Choroid plexus epithelial cell (primary cell): Measurements from ENCODE around the gene DOCK8.
A peak's percentile ranks its signal among the peaks of the same experiment; 100 is the strongest.

Experiments used
- DNase-seq: peaks from one replicate; pipeline ENCODE4 v3.0.0-alpha.2; 2010; ENCODE audit warnings: low read depth
- H3K4me3 ChIP-seq: 2 replicates; pipeline ENCODE4 v1.5.1; 2011; ENCODE audit warnings: low read depth, mild to moderate bottlenecking, control low read depth, low read length, moderate library complexity
- CTCF ChIP-seq: conservative IDR thresholded peaks from 2 replicates; pipeline ENCODE4 v1.5.1; 2011; ENCODE audit warnings: low read depth, mild to moderate bottlenecking, control low read depth, inconsistent platforms, low read length, moderate library complexity

DOCK8 gene

DNA sequence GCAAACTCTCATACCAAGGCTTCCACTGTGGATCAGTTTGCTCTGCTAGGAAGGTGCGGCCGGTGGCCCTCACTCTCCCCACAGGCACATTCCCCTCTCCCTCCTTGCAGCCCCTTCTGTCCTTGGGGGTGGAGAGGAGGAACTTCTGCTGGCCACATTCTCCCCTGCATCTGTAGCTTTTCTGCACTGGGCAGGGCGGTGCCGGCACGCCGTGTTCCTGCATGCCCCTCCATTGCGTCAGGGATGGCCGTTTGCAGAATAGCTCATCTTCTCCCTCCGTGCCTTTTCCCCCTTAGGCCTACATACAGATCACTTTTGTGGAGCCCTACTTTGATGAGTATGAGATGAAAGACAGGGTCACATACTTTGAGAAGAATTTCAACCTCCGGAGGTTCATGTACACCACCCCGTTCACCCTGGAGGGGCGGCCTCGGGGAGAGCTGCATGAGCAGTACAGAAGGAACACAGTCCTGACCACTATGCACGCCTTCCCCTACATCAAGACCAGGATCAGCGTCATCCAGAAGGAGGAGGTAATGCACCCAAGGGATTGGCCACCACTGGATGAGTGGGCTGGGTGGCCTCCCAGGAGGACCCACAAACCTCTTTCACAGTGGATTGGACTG, 231.5 kb downstream of the DOCK8 start:
- H3K4me3 ChIP-seq: no peak overlapping the region
- no peak for DNase-seq
- TF ChIP-seq CTCF: no peak

DNA sequence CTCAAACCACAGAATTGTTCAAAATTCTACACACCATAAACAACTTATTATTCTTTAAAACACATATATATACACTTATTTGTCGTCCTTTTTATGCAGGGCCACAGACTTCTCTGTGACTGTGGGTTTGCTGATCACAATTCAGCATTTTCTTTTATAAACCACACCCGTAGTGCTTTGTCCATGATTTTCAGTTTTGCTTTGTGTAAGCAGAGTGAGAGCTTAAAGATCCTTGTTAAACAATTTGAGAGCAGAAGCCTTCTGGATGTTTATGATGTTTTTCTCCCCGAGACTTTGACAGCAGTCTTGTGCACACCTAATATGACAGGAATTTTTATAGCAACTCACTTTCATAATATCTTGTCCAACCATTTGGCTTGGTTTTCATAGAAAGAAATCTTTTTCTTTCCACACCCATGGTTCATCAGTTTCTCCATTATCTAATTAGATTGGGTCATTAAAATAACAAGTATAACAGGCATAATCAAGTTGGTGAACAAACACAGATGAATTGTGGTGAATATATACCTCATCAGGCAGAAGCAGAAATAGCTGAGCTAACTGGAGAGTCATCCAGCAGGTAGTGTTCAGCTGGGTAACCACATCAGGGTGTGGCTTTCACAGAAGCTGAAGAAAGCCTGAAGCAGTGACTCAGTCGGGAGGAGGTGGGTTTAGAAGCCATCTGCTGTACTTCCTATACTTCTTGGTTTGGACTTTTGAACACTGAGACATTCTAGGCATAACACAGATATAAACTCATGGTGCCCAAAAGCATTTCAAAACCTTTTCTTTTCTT, 232.8 kb downstream of the DOCK8 start:
- no peak for TF ChIP-seq CTCF
- DNase-seq: peak; percentile 34
- no peak overlapping the region for H3K4me3 ChIP-seq

- no peak overlapping the region for H3K4me3 ChIP-seq
- no peak for DNase-seq
- no peak for TF ChIP-seq CTCF
Measured at GRCh38 chr9:450057-450456, 235.4 kb downstream of the DOCK8 start.

GRCh38 chr9:450561-450960, 235.9 kb downstream of the DOCK8 start:
- no peak for DNase-seq
- TF ChIP-seq CTCF: no peak
- H3K4me3 ChIP-seq: no peak overlapping the region

- no peak for TF ChIP-seq CTCF
- DNase-seq: no peak
- H3K4me3 ChIP-seq: no peak overlapping the region
Measured at GRCh38 chr9:453832-454231, 239.2 kb downstream of the DOCK8 start.

DNA sequence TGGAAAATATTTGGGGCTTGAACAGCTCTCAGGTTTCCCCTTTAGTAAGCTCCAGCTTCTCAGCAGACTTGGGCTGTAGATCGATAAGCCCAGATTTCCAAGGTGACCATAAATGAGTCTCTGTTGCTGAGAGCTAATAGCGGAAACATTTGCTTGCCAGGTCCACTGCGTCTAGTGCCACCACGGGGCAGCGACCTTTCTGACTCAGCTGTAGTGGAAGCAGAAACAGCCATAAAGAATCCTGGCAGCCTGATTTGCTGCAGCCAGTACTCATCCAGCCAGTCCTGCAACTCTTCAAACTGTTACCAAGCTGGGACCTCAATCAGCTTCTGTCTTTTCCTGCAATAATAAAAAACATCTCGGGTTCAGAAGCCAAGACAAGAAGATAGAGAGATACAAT, 241.7 kb downstream of the DOCK8 start:
- no peak for TF ChIP-seq CTCF
- no peak for DNase-seq
- H3K4me3 ChIP-seq: no peak overlapping the region

- no peak for DNase-seq
- TF ChIP-seq CTCF: no peak
- H3K4me3 ChIP-seq: no peak overlapping the region
Measured at GRCh38 chr9:458590-458989, 243.9 kb downstream of the DOCK8 start.
